ENCODE data around the gene YWHAE.
A peak's percentile ranks its signal among the peaks of the same experiment; 100 is the strongest.
"Not testable (repeated sequence)": the region's sequence is repeated elsewhere in the genome, so short reads cannot be mapped to it uniquely, and the experiment has no call there.

The YWHAE gene

GRCh38 chr17:1412185-1413110 is 12.4 kb upstream of the YWHAE start:
- H3K4me3 ChIP-seq (ENCODE audit: low read depth, low read length) = no peak overlapping the region
- no peak for TF ChIP-seq CTCF (IDR thresholded peaks at IDR 0.05; ENCODE audit: borderline replicate concordance, insufficient read depth, low read depth, low read length)

- no peak for TF ChIP-seq CTCF (IDR thresholded peaks at IDR 0.05; ENCODE audit: borderline replicate concordance, insufficient read depth, low read depth, low read length)
- H3K4me3 ChIP-seq (ENCODE audit: low read depth, low read length) = no peak overlapping the region
These were observed 2.2 kb upstream of the YWHAE start for GRCh38 chr17:1402262-1402586.

GRCh38 chr17:1398931-1399678 is 917 bp downstream of the YWHAE start:
- TF ChIP-seq CTCF (IDR thresholded peaks at IDR 0.05; ENCODE audit: borderline replicate concordance, insufficient read depth, low read depth, low read length) = no peak
- H3K4me3 ChIP-seq (ENCODE audit: low read depth, low read length) = peak overlapping the region; percentile 98

GRCh38 chr17:1398028-1398427 is 2.0 kb downstream of the YWHAE start:
- peak overlapping the region; percentile 98 for H3K4me3 ChIP-seq (ENCODE audit: low read depth, low read length)
- TF ChIP-seq CTCF (IDR thresholded peaks at IDR 0.05; ENCODE audit: borderline replicate concordance, insufficient read depth, low read depth, low read length) = no peak

- not testable (repeated sequence) for H3K4me3 ChIP-seq (ENCODE audit: low read depth, low read length)
These were observed 4.0 kb downstream of the YWHAE start for GRCh38 chr17:1395876-1396665.

- TF ChIP-seq CTCF (IDR thresholded peaks at IDR 0.05; ENCODE audit: borderline replicate concordance, insufficient read depth, low read depth, low read length) = no peak
- no peak overlapping the region for H3K4me3 ChIP-seq (ENCODE audit: low read depth, low read length)
These were observed 8.4 kb downstream of the YWHAE start for GRCh38 chr17:1391577-1391976.

Measured in GM12875 (cell line).